Measurements from ENCODE around the gene S100Z.

DNA sequence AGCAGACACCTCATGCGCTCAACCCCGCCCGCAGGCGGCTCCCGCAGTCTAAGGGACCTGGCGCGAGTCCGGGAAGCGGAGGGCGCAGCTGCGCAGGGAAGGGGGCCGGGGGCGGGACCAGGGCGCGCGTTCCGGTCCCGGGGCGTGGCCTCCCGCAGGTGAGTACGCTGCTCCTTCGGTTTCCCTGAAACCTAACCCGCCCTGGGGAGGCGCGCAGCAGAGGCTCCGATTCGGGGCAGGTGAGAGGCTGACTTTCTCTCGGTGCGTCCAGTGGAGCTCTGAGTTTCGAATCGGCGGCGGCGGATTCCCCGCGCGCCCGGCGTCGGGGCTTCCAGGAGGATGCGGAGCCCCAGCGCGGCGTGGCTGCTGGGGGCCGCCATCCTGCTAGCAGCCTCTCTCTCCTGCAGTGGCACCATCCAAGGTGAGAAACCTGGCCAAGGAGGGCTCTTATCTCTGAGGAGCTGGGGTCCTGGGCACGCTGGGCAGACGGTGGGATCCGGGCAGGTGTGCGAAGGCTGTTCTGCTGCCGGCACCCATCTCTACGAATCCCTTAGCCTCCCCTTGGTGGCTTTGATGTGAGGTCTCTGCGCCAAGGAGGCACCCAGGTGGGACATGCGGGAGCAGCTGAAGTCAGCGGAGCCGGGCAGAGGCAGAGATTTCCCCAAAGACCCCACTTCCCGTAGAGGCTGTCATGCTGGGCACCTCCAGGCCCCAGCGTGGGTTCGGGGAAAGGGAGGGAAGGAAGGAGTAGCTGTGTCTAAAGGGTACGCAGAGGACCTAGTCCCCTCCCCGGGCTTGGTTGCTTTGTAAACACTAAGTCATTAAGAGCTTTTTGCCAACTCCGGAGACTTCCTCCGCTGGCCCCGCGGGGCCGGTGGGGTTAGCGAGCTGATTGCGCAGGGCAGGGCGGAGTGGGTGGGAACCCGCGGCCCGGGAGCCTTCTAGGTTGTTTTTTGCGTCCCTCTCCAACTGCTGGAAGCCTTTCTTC lies 30.7 kb upstream of the S100Z start, which contains the start of gene F2RL1:
- TF ChIP-seq ZBTB7A (IDR thresholded peaks at IDR 0.05; ENCODE audit: borderline replicate concordance, control insufficient read depth, low read depth, low read length) (no peak), MCM5 (IDR thresholded peaks at IDR 0.05; ENCODE audit: low read depth) (no peak), ZNF354B (CRISPR knock-in tag; IDR thresholded peaks at IDR 0.05) (no peak), SMC3 (conservative IDR thresholded peaks at IDR 0.05; ENCODE audit: insufficient read depth, low read depth, low read length) (no peak), ATF1 (CRISPR knock-in tag; IDR thresholded peaks at IDR 0.05) (no peak), ATF1 (tag; IDR thresholded peaks at IDR 0.05) (no peak), NR4A1 (CRISPR knock-in tag; IDR thresholded peaks at IDR 0.05) (no peak), NR4A1 (tag; IDR thresholded peaks at IDR 0.05) (no peak), CXXC5 (CRISPR knock-in tag; IDR thresholded peaks at IDR 0.05) (no peak; the same call in 1 of the 2 replicates), POLR2AphosphoS5 (IDR thresholded peaks at IDR 0.05; ENCODE audit: control insufficient read depth, insufficient read depth, low read depth, low read length) (no peak), EZH2 (IDR thresholded peaks at IDR 0.05; ENCODE audit: borderline replicate concordance, low read depth, low read length) (no peak), ILF3 (IDR thresholded peaks at IDR 0.05; ENCODE audit: borderline replicate concordance) (no peak), TCF7L2 (IDR thresholded peaks at IDR 0.05; ENCODE audit: low read depth, low read length) (no peak)
- TF ChIP-seq, protein P1, sequence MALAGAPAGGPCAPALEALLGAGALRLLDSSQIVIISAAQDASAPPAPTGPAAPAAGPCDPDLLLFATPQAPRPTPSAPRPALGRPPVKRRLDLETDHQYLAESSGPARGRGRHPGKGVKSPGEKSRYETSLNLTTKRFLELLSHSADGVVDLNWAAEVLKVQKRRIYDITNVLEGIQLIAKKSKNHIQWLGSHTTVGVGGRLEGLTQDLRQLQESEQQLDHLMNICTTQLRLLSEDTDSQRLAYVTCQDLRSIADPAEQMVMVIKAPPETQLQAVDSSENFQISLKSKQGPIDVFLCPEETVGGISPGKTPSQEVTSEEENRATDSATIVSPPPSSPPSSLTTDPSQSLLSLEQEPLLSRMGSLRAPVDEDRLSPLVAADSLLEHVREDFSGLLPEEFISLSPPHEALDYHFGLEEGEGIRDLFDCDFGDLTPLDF (CRISPR knock-in tag; IDR thresholded peaks at IDR 0.05), result no peak
- TF ChIP-seq, protein P2, sequence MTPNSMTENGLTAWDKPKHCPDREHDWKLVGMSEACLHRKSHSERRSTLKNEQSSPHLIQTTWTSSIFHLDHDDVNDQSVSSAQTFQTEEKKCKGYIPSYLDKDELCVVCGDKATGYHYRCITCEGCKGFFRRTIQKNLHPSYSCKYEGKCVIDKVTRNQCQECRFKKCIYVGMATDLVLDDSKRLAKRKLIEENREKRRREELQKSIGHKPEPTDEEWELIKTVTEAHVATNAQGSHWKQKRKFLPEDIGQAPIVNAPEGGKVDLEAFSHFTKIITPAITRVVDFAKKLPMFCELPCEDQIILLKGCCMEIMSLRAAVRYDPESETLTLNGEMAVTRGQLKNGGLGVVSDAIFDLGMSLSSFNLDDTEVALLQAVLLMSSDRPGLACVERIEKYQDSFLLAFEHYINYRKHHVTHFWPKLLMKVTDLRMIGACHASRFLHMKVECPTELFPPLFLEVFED (CRISPR knock-in tag; conservative IDR thresholded peaks at IDR 0.05), result no peak
- TF ChIP-seq, protein P3, sequence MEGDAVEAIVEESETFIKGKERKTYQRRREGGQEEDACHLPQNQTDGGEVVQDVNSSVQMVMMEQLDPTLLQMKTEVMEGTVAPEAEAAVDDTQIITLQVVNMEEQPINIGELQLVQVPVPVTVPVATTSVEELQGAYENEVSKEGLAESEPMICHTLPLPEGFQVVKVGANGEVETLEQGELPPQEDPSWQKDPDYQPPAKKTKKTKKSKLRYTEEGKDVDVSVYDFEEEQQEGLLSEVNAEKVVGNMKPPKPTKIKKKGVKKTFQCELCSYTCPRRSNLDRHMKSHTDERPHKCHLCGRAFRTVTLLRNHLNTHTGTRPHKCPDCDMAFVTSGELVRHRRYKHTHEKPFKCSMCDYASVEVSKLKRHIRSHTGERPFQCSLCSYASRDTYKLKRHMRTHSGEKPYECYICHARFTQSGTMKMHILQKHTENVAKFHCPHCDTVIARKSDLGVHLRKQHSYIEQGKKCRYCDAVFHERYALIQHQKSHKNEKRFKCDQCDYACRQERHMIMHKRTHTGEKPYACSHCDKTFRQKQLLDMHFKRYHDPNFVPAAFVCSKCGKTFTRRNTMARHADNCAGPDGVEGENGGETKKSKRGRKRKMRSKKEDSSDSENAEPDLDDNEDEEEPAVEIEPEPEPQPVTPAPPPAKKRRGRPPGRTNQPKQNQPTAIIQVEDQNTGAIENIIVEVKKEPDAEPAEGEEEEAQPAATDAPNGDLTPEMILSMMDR (IDR thresholded peaks at IDR 0.05 in 2 of 3, conservative IDR thresholded peaks at IDR 0.05 in 1 of 3; ENCODE audit: insufficient read depth in 2 of 3, low read depth in 1 of 3, low read length in 3 of 3), result no peak
